Ishikawa (cell line): ENCODE results near the gene NUDCD3.
A peak's percentile ranks its signal among the peaks of the same experiment; 100 is the strongest.

Experiments
- CEBPB ChIP-seq: IDR thresholded peaks from 2 replicates; pipeline ENCODE4 v1.6.1; 2012
- CREB1 ChIP-seq: IDR thresholded peaks from 2 replicates; pipeline ENCODE4 v1.6.1; 2012; ENCODE audit warnings: low read depth
- EGR1 ChIP-seq: IDR thresholded peaks from 2 replicates; pipeline ENCODE4 v1.6.1; 2012
- EP300 ChIP-seq: IDR thresholded peaks from 2 replicates; pipeline ENCODE4 v1.6.1; 2012; ENCODE audit warnings: borderline replicate concordance
- FOXM1 ChIP-seq: IDR thresholded peaks from 2 replicates; pipeline ENCODE4 v1.6.1; 2012; ENCODE audit warnings: low read depth, borderline replicate concordance
- MAX ChIP-seq: IDR thresholded peaks from 2 replicates; pipeline ENCODE4 v1.6.1; 2012
- NFIC ChIP-seq: IDR thresholded peaks from 2 replicates; pipeline ENCODE4 v1.6.1; 2012
- RAD21 ChIP-seq: IDR thresholded peaks from 2 replicates; pipeline ENCODE4 v1.6.1; 2012; ENCODE audit warnings: low read depth
- REST ChIP-seq: IDR thresholded peaks from 2 replicates; pipeline ENCODE4 v1.6.1; 2012; ENCODE audit warnings: low read depth, mild to moderate bottlenecking
- TAF1 ChIP-seq: IDR thresholded peaks from 2 replicates; pipeline ENCODE4 v1.6.1; 2012; ENCODE audit warnings: low read depth, mild to moderate bottlenecking
- TCF12 ChIP-seq: IDR thresholded peaks from 2 replicates; pipeline ENCODE4 v1.6.1; 2012; ENCODE audit warnings: low read depth
- TEAD4 ChIP-seq: IDR thresholded peaks from 2 replicates; pipeline ENCODE4 v1.6.1; 2012
- USF1 ChIP-seq: IDR thresholded peaks from 2 replicates; pipeline ENCODE4 v1.6.1; 2012
- YY1 ChIP-seq: IDR thresholded peaks from 2 replicates; pipeline ENCODE4 v1.6.1; 2012; ENCODE audit warnings: low read depth
- ZBTB7A ChIP-seq: IDR thresholded peaks from 2 replicates; pipeline ENCODE4 v1.6.1; 2012; ENCODE audit warnings: low read depth

The NUDCD3 gene

GRCh38 chr7:44368455-44368854 lies 122.0 kb downstream of the NUDCD3 start:
- TF ChIP-seq EP300 (no peak), NFIC (no peak), CEBPB (no peak), TCF12 (no peak), ZBTB7A (no peak), TAF1 (no peak), RAD21 (no peak), YY1 (no peak), EGR1 (no peak), TEAD4 (no peak), USF1 (no peak), REST (no peak), FOXM1 (no peak), CREB1 (no peak), MAX (no peak)

GRCh38 chr7:44367475-44368043 lies 122.9 kb downstream of the NUDCD3 start:
- TF ChIP-seq CEBPB (no peak), MAX (no peak), RAD21 (no peak), CREB1 (no peak)

GRCh38 chr7:44366986-44367385 lies 123.5 kb downstream of the NUDCD3 start:
- TF ChIP-seq FOXM1 (no peak), TCF12 (no peak), CREB1 (no peak), CEBPB (no peak), EP300 (no peak)

- TF ChIP-seq ZBTB7A (no peak), TAF1 (no peak), RAD21 (no peak), MAX (no peak), REST (no peak), CREB1 (no peak)
Observed at GRCh38 chr7:44353668-44354067, 136.8 kb downstream of the NUDCD3 start.

- TF ChIP-seq CEBPB (no peak), EP300 (no peak), TAF1 (no peak), EGR1 (no peak)
Observed at GRCh38 chr7:44348851-44349781, 141.3 kb downstream of the NUDCD3 start.

- peak; percentile 43 for TF ChIP-seq RAD21
- TF ChIP-seq REST, result no peak
Observed at GRCh38 chr7:44348300-44348699, 142.2 kb downstream of the NUDCD3 start.
